Adipocyte (in vitro differentiated cells): ENCODE data around the gene SORBS1.

ENCODE experiments used
- DNase-seq: peaks from one replicate; pipeline ENCODE4 v3.0.0-alpha.2; 2015; ENCODE audit warnings: low read depth
- H3K27me3 ChIP-seq: replicated peaks from 2 replicates; pipeline ENCODE4 v1.7.0; 2013; ENCODE audit warnings: mild to moderate bottlenecking, low read length, moderate library complexity; ENCODE audit not compliant: control insufficient read depth, insufficient read depth
- H3K36me3 ChIP-seq: 2 replicates; pipeline ENCODE4 v1.7.0; 2013; ENCODE audit warnings: low read length, mild to moderate bottlenecking, moderate library complexity; ENCODE audit not compliant: control insufficient read depth, insufficient read depth, severe bottlenecking
- H3K4me1 ChIP-seq: 2 replicates; pipeline ENCODE4 v1.7.0; 2013; ENCODE audit warnings: mild to moderate bottlenecking, low read length, moderate library complexity; ENCODE audit not compliant: control insufficient read depth, insufficient read depth
- H3K4me3 ChIP-seq: 2 replicates; pipeline ENCODE4 v1.7.0; 2013; ENCODE audit warnings: mild to moderate bottlenecking, low read length, moderate library complexity
- H3K9ac ChIP-seq: 2 replicates; pipeline ENCODE4 v1.7.0; 2013; ENCODE audit warnings: mild to moderate bottlenecking, low read length, moderate library complexity
- H3K9me3 ChIP-seq: 2 replicates; pipeline ENCODE4 v1.7.0; 2013; ENCODE audit warnings: mild to moderate bottlenecking, low read length, moderate library complexity; ENCODE audit not compliant: control insufficient read depth

Gene SORBS1

GRCh38 chr10:95277201-95277570 is 284.0 kb downstream of the SORBS1 start:
- H3K4me1 ChIP-seq, result peaks cover 68% of the 10 kb centered on the region

GRCh38 chr10:95276367-95277200 is 284.6 kb downstream of the SORBS1 start:
- Histone ChIP-seq H3K36me3 (no peaks in the 10 kb centered on the region), H3K9ac (no peak overlapping the region), H3K4me3 (no peak overlapping the region), H3K4me1 (peaks cover 68% of the 10 kb centered on the region), H3K9me3 (no peaks in the 10 kb centered on the region), H3K27me3 (no peaks in the 10 kb centered on the region)
- no peak for DNase-seq

More at GRCh38 chr10:95277201-95277570, 284.0 kb downstream of the SORBS1 start:
- Histone ChIP-seq H3K9ac (no peak overlapping the region), H3K9me3 (no peaks in the 10 kb centered on the region), H3K36me3 (no peaks in the 10 kb centered on the region), H3K27me3 (no peaks in the 10 kb centered on the region), H3K4me3 (no peak overlapping the region)
- DNase-seq, result no peak

GRCh38 chr10:95275726-95276366 is 285.3 kb downstream of the SORBS1 start:
- DNase-seq, result peak; percentile 45
- peak overlapping the region; percentile 8 for H3K4me3 ChIP-seq
- H3K27me3 ChIP-seq, result no peaks in the 10 kb centered on the region
- H3K4me1 ChIP-seq, result peaks cover 68% of the 10 kb centered on the region
- H3K9ac ChIP-seq, result peak overlapping the region; percentile 18
- no peaks in the 10 kb centered on the region for H3K9me3 ChIP-seq
- no peaks in the 10 kb centered on the region for H3K36me3 ChIP-seq

GRCh38 chr10:95273393-95274312 is 287.5 kb downstream of the SORBS1 start:
- Histone ChIP-seq H3K9ac (peak overlapping the region; percentile 66), H3K36me3 (peaks cover 6% of the 10 kb centered on the region), H3K9me3 (no peaks in the 10 kb centered on the region), H3K4me1 (peaks cover 50% of the 10 kb centered on the region), H3K27me3 (no peaks in the 10 kb centered on the region), H3K4me3 (peak overlapping the region; percentile 65)
- DNase-seq, result peak; percentile 82

- Histone ChIP-seq H3K4me1 (peaks cover 18% of the 10 kb centered on the region), H3K4me3 (no peak overlapping the region), H3K27me3 (no peaks in the 10 kb centered on the region), H3K9me3 (no peaks in the 10 kb centered on the region), H3K9ac (peak overlapping the region; percentile 5), H3K36me3 (peaks cover 15% of the 10 kb centered on the region)
- DNase-seq, result no peak
Measured at GRCh38 chr10:95268438-95268837, 292.7 kb downstream of the SORBS1 start.

- Histone ChIP-seq H3K9ac (no peak overlapping the region), H3K36me3 (peaks cover 19% of the 10 kb centered on the region), H3K27me3 (no peaks in the 10 kb centered on the region), H3K9me3 (no peaks in the 10 kb centered on the region), H3K4me3 (no peak overlapping the region), H3K4me1 (peaks cover 13% of the 10 kb centered on the region)
- DNase-seq, result no peak
Measured at GRCh38 chr10:95267251-95267650, 293.9 kb downstream of the SORBS1 start.

- Histone ChIP-seq H3K9me3 (no peaks in the 10 kb centered on the region), H3K9ac (no peak overlapping the region), H3K4me1 (peaks cover 13% of the 10 kb centered on the region), H3K27me3 (no peaks in the 10 kb centered on the region), H3K36me3 (peaks cover 19% of the 10 kb centered on the region), H3K4me3 (no peak overlapping the region)
- peak; percentile 70 for DNase-seq
Measured at GRCh38 chr10:95266674-95267095, 294.5 kb downstream of the SORBS1 start.

- DNase-seq, result no peak
- H3K4me1 ChIP-seq, result peaks cover 24% of the 10 kb centered on the region
- H3K9me3 ChIP-seq, result no peaks in the 10 kb centered on the region
- H3K4me3 ChIP-seq, result no peak overlapping the region
- peaks cover 19% of the 10 kb centered on the region for H3K36me3 ChIP-seq
- H3K9ac ChIP-seq, result no peak overlapping the region
- H3K27me3 ChIP-seq, result no peaks in the 10 kb centered on the region
Measured at GRCh38 chr10:95265572-95265971, 295.6 kb downstream of the SORBS1 start.

GRCh38 chr10:95264227-95265051 is 296.7 kb downstream of the SORBS1 start:
- H3K36me3 ChIP-seq, result peaks cover 18% of the 10 kb centered on the region

GRCh38 chr10:95263864-95264226 is 297.3 kb downstream of the SORBS1 start:
- DNase-seq, result no peak
- H3K9me3 ChIP-seq, result no peaks in the 10 kb centered on the region

More at GRCh38 chr10:95264227-95265051, 296.7 kb downstream of the SORBS1 start:
- H3K9ac ChIP-seq, result no peak overlapping the region
- no peaks in the 10 kb centered on the region for H3K27me3 ChIP-seq
- no peaks in the 10 kb centered on the region for H3K9me3 ChIP-seq
- DNase-seq, result no peak
- H3K4me1 ChIP-seq, result peaks cover 29% of the 10 kb centered on the region
- H3K4me3 ChIP-seq, result no peak overlapping the region

More at GRCh38 chr10:95263864-95264226, 297.3 kb downstream of the SORBS1 start:
- Histone ChIP-seq H3K27me3 (no peaks in the 10 kb centered on the region), H3K9ac (no peak overlapping the region), H3K4me1 (peaks cover 27% of the 10 kb centered on the region), H3K4me3 (no peak overlapping the region), H3K36me3 (peaks cover 19% of the 10 kb centered on the region)
